Neural progenitor cell (in vitro differentiated cells): ENCODE measurements around the gene LMO2. TPM values are rescaled to one million over a fixed set of nuclear protein-coding genes. Genes with fewer than 3 reads are reported as not detected.

Source experiments
- DNase-seq: peaks from one replicate; pipeline ENCODE4 v3.0.0-alpha.2; 2016; ENCODE audit warnings: low spot score
- H2AFZ ChIP-seq: fragments of 200-600 bp; sonication (generic); replicated peaks from 2 replicates; pipeline ENCODE4 v1.6.1; 2016; ENCODE audit warnings: antibody characterized with exemption
- H3F3A ChIP-seq: fragments of 200-600 bp; sonication (generic); 2 replicates; pipeline ENCODE4 v1.6.1; 2016; ENCODE audit warnings: antibody characterized with exemption, low read depth
- H3K27ac ChIP-seq: fragments of 200-600 bp; sonication (generic); 2 replicates; pipeline ENCODE4 v1.5.1; 2016; ENCODE audit warnings: mild to moderate bottlenecking
- H3K27me3 ChIP-seq: fragments of 200-600 bp; sonication (generic); 2 replicates; pipeline ENCODE4 v1.6.1; 2016; ENCODE audit warnings: mild to moderate bottlenecking, moderate library complexity
- H3K36me3 ChIP-seq: fragments of 200-600 bp; sonication (generic); 2 replicates; pipeline ENCODE4 v1.5.1; 2016
- H3K4me1 ChIP-seq: fragments of 200-600 bp; sonication (generic); 2 replicates; pipeline ENCODE4 v1.6.1; 2016; ENCODE audit warnings: mixed run types
- H3K4me2 ChIP-seq: fragments of 200-600 bp; sonication (generic); 2 replicates; pipeline ENCODE4 v1.6.1; 2016
- H3K4me3 ChIP-seq: fragments of 200-600 bp; sonication (generic); 2 replicates; pipeline ENCODE4 v1.5.1; 2016
- H3K79me2 ChIP-seq: fragments of 200-600 bp; sonication (generic); 2 replicates; pipeline ENCODE4 v1.6.1; 2016; ENCODE audit warnings: low read depth
- H3K9ac ChIP-seq: fragments of 200-600 bp; sonication (generic); 2 replicates; pipeline ENCODE4 v1.6.1; 2016
- H3K9me3 ChIP-seq: fragments of 200-600 bp; sonication (generic); 2 replicates; pipeline ENCODE4 v1.5.1; 2016; ENCODE audit warnings: low read depth
- H4K20me1 ChIP-seq: fragments of 200-600 bp; sonication (generic); 2 replicates; pipeline ENCODE4 v1.6.1; 2016; ENCODE audit warnings: low read depth
- H3K27ac Mint-ChIP-seq: 3 replicates; pipeline ENCODE4 v1.8.0; 2021; ENCODE audit warnings: mixed read lengths
- H3K27me3 Mint-ChIP-seq: 2 replicates; pipeline ENCODE4 v1.8.0; 2022; ENCODE audit warnings: low read depth, mild to moderate bottlenecking, inconsistent platforms, moderate library complexity, mixed read lengths; ENCODE audit not compliant: insufficient read depth
- H3K36me3 Mint-ChIP-seq: 3 replicates; pipeline ENCODE4 v1.8.0; 2021; ENCODE audit warnings: mixed read lengths
- H3K4me1 Mint-ChIP-seq: 3 replicates; pipeline ENCODE4 v1.8.0; 2021; ENCODE audit warnings: mixed read lengths
- H3K4me3 Mint-ChIP-seq: 3 replicates; pipeline ENCODE4 v1.8.0; 2021; ENCODE audit warnings: mild to moderate bottlenecking, moderate library complexity, mixed read lengths
- H3K9me3 Mint-ChIP-seq: 3 replicates; pipeline ENCODE4 v1.8.0; 2020; ENCODE audit warnings: mixed read lengths
- CTCF ChIP-seq: fragments of 200-600 bp; sonication (generic); IDR thresholded peaks from 2 replicates; pipeline ENCODE4 v1.5.1; 2017; ENCODE audit warnings: antibody characterized with exemption, mild to moderate bottlenecking
- EZH2 ChIP-seq: fragments of 200-600 bp; sonication (generic); IDR thresholded peaks from 2 replicates; pipeline ENCODE4 v1.6.1; 2017; ENCODE audit warnings: antibody characterized with exemption, mild to moderate bottlenecking, moderate library complexity
- EZH2phosphoT487 ChIP-seq: fragments of 200-600 bp; sonication (generic); IDR thresholded peaks from 2 replicates; pipeline ENCODE4 v1.6.1; 2017; ENCODE audit warnings: antibody characterized with exemption
- total RNA-seq: library from RNA; depleted of rRNA; stranded (reverse); fragments of >200 nt; gene quantifications from 2 replicates; pipeline ENCODE4 v1.2.3, GENCODE V29; 2015; ENCODE audit warnings: low replicate concordance

Gene LMO2
- total RNA-seq, 1 donor from 2014 or later, result 0.92 TPM

- H3K27me3 Mint-ChIP-seq, result peaks cover 9% of the 10 kb centered on the region
- Histone ChIP-seq H4K20me1 (no peaks in the 10 kb centered on the region), H2AFZ (no peak overlapping the region), H3K36me3 (no peaks in the 10 kb centered on the region), H3K4me1 (no peaks in the 10 kb centered on the region), H3K9me3 (no peaks in the 10 kb centered on the region), H3K9ac (no peak overlapping the region), H3F3A (no peaks in the 10 kb centered on the region), H3K4me2 (no peak overlapping the region), H3K27ac (no peak overlapping the region), H3K27me3 (no peaks in the 10 kb centered on the region), H3K79me2 (no peaks in the 10 kb centered on the region), H3K4me3 (no peak overlapping the region)
- DNase-seq, result no peak
- no peaks in the 10 kb centered on the region for H3K36me3 Mint-ChIP-seq
- H3K4me3 Mint-ChIP-seq, result no peak overlapping the region
- no peaks in the 10 kb centered on the region for H3K4me1 Mint-ChIP-seq
- H3K27ac Mint-ChIP-seq, result no peak overlapping the region
- no peaks in the 10 kb centered on the region for H3K9me3 Mint-ChIP-seq
- TF ChIP-seq EZH2 (no peak), EZH2phosphoT487 (no peak), CTCF (no peak)
Measured at GRCh38 chr11:33848717-33849390, 43.0 kb downstream of the LMO2 start.

- H3K4me2 ChIP-seq, result no peak overlapping the region
- no peaks in the 10 kb centered on the region for H3K9me3 ChIP-seq
- no peaks in the 10 kb centered on the region for H3K27me3 ChIP-seq
- no peak overlapping the region for H2AFZ ChIP-seq
- Mint-ChIP-seq H3K4me3 (no peak overlapping the region), H3K27me3 (peaks cover 11% of the 10 kb centered on the region), H3K4me1 (no peaks in the 10 kb centered on the region), H3K27ac (no peak overlapping the region), H3K36me3 (no peaks in the 10 kb centered on the region), H3K9me3 (no peaks in the 10 kb centered on the region)
- H3K79me2 ChIP-seq, result no peaks in the 10 kb centered on the region
- no peaks in the 10 kb centered on the region for H4K20me1 ChIP-seq
- H3K9ac ChIP-seq, result no peak overlapping the region
- no peaks in the 10 kb centered on the region for H3F3A ChIP-seq
- H3K4me3 ChIP-seq, result no peak overlapping the region
- H3K4me1 ChIP-seq, result no peaks in the 10 kb centered on the region
- no peaks in the 10 kb centered on the region for H3K36me3 ChIP-seq
- DNase-seq, result no peak
- H3K27ac ChIP-seq, result no peak overlapping the region
- TF ChIP-seq EZH2phosphoT487, result no peak
- TF ChIP-seq EZH2, result no peak
- no peak for TF ChIP-seq CTCF
Measured at GRCh38 chr11:33847251-33847650, 44.6 kb downstream of the LMO2 start.

GRCh38 chr11:33844236-33844635 is 47.6 kb downstream of the LMO2 start:
- H3K27ac Mint-ChIP-seq, result no peak overlapping the region
- Histone ChIP-seq H2AFZ (no peak overlapping the region), H3K4me1 (no peaks in the 10 kb centered on the region), H3K4me3 (no peak overlapping the region), H3K27me3 (peaks cover 3% of the 10 kb centered on the region), H3K79me2 (no peaks in the 10 kb centered on the region), H3K9ac (no peak overlapping the region), H3F3A (no peaks in the 10 kb centered on the region), H3K27ac (no peak overlapping the region), H3K9me3 (no peaks in the 10 kb centered on the region), H3K36me3 (no peaks in the 10 kb centered on the region), H4K20me1 (no peaks in the 10 kb centered on the region), H3K4me2 (no peak overlapping the region)
- peaks cover 9% of the 10 kb centered on the region for H3K27me3 Mint-ChIP-seq
- no peaks in the 10 kb centered on the region for H3K4me1 Mint-ChIP-seq
- no peaks in the 10 kb centered on the region for H3K9me3 Mint-ChIP-seq
- no peak overlapping the region for H3K4me3 Mint-ChIP-seq
- no peaks in the 10 kb centered on the region for H3K36me3 Mint-ChIP-seq
- DNase-seq, result no peak
- no peak for TF ChIP-seq EZH2phosphoT487

GRCh38 chr11:33843018-33843417 is 48.9 kb downstream of the LMO2 start:
- no peaks in the 10 kb centered on the region for H3K4me1 Mint-ChIP-seq
- no peak overlapping the region for H3K4me2 ChIP-seq

More at GRCh38 chr11:33843018-33843417, 48.9 kb downstream of the LMO2 start:
- Mint-ChIP-seq H3K27ac (no peak overlapping the region), H3K9me3 (no peaks in the 10 kb centered on the region), H3K36me3 (no peaks in the 10 kb centered on the region), H3K27me3 (peaks cover 9% of the 10 kb centered on the region), H3K4me3 (no peak overlapping the region)
- Histone ChIP-seq H3K9ac (no peak overlapping the region), H3K9me3 (no peaks in the 10 kb centered on the region), H3K4me3 (no peak overlapping the region), H3K79me2 (no peaks in the 10 kb centered on the region), H3K27ac (no peak overlapping the region), H3F3A (no peaks in the 10 kb centered on the region), H3K27me3 (peaks cover 3% of the 10 kb centered on the region), H3K36me3 (no peaks in the 10 kb centered on the region), H4K20me1 (no peaks in the 10 kb centered on the region), H2AFZ (no peak overlapping the region), H3K4me1 (no peaks in the 10 kb centered on the region)
- TF ChIP-seq EZH2phosphoT487 (no peak), EZH2 (no peak), CTCF (no peak)
- DNase-seq, result no peak
